Skeletal muscle satellite cell (primary cell): ENCODE measurements around the gene PPP6R3.
"Not testable (repeated sequence)": the region's sequence is repeated elsewhere in the genome, so short reads cannot be mapped to it uniquely, and the experiment has no call there.

Experiments used
- H3K27me3 ChIP-seq: 2 replicates; pipeline ENCODE4 v1.7.0; 2013; ENCODE audit warnings: low read length; ENCODE audit not compliant: control insufficient read depth, insufficient read depth
- H3K36me3 ChIP-seq: 2 replicates; pipeline ENCODE4 v1.7.0; 2013; ENCODE audit warnings: mild to moderate bottlenecking, control low read depth, low read length; ENCODE audit not compliant: insufficient read depth
- H3K4me1 ChIP-seq: 2 replicates; pipeline ENCODE4 v1.7.0; 2013; ENCODE audit warnings: low read length; ENCODE audit not compliant: control insufficient read depth, insufficient read depth
- H3K4me2 ChIP-seq: 2 replicates; pipeline ENCODE4 v1.7.0; 2013; ENCODE audit warnings: mild to moderate bottlenecking, low read length
- H3K4me3 ChIP-seq: 2 replicates; pipeline ENCODE4 v1.7.0; 2013; ENCODE audit warnings: low read length
- H3K9ac ChIP-seq: 2 replicates; pipeline ENCODE4 v1.7.0; 2013; ENCODE audit warnings: mild to moderate bottlenecking, low read depth, low read length, moderate library complexity
- H3K9me3 ChIP-seq: replicated peaks from 2 replicates; pipeline ENCODE4 v1.7.0; 2013; ENCODE audit warnings: mild to moderate bottlenecking, control low read depth, low read length

PPP6R3 gene

GRCh38 chr11:68461575-68461917 lies 994 bp downstream of the PPP6R3 start:
- peak overlapping the region; percentile 82 for H3K4me3 ChIP-seq
- H3K4me1 ChIP-seq: peaks cover 20% of the 10 kb centered on the region
- H3K9ac ChIP-seq: peak overlapping the region; percentile 95
- H3K9me3 ChIP-seq: no peaks in the 10 kb centered on the region
- H3K36me3 ChIP-seq: no peaks in the 10 kb centered on the region
- no peaks in the 10 kb centered on the region for H3K27me3 ChIP-seq
- peak overlapping the region; percentile 94 for H3K4me2 ChIP-seq

GRCh38 chr11:68463714-68464113 lies 3.2 kb downstream of the PPP6R3 start:
- Histone ChIP-seq H3K9me3 (no peaks in the 10 kb centered on the region), H3K9ac (no peak overlapping the region), H3K36me3 (no peaks in the 10 kb centered on the region), H3K27me3 (no peaks in the 10 kb centered on the region), H3K4me2 (peak overlapping the region; percentile 94), H3K4me3 (no peak overlapping the region), H3K4me1 (peaks cover 20% of the 10 kb centered on the region)

GRCh38 chr11:68467201-68467834 lies 6.8 kb downstream of the PPP6R3 start:
- Histone ChIP-seq H3K4me1 (peaks cover 40% of the 10 kb centered on the region), H3K4me3 (no peak overlapping the region), H3K9ac (no peak overlapping the region), H3K27me3 (no peaks in the 10 kb centered on the region), H3K36me3 (peaks cover 6% of the 10 kb centered on the region), H3K9me3 (no peaks in the 10 kb centered on the region), H3K4me2 (no peak overlapping the region)

- H3K4me3 ChIP-seq: no peak overlapping the region
- H3K9ac ChIP-seq: no peak overlapping the region
- H3K27me3 ChIP-seq: no peaks in the 10 kb centered on the region
- no peak overlapping the region for H3K4me2 ChIP-seq
- H3K4me1 ChIP-seq: peaks cover 30% of the 10 kb centered on the region
- H3K9me3 ChIP-seq: no peaks in the 10 kb centered on the region
- H3K36me3 ChIP-seq: peaks cover 6% of the 10 kb centered on the region
Observed at GRCh38 chr11:68468217-68468828, 7.8 kb downstream of the PPP6R3 start.

- H3K4me1 ChIP-seq: peaks cover 23% of the 10 kb centered on the region
- no peak overlapping the region for H3K9ac ChIP-seq
- H3K9me3 ChIP-seq: no peaks in the 10 kb centered on the region
- peaks cover 6% of the 10 kb centered on the region for H3K36me3 ChIP-seq
- H3K4me2 ChIP-seq: no peak overlapping the region
- no peak overlapping the region for H3K4me3 ChIP-seq
- H3K27me3 ChIP-seq: no peaks in the 10 kb centered on the region
Observed at GRCh38 chr11:68469122-68469521, 8.6 kb downstream of the PPP6R3 start.

- Histone ChIP-seq H3K4me1 (peaks cover 23% of the 10 kb centered on the region), H3K36me3 (peaks cover 6% of the 10 kb centered on the region), H3K27me3 (no peaks in the 10 kb centered on the region)
Observed at GRCh38 chr11:68469642-68470041, 9.1 kb downstream of the PPP6R3 start.

GRCh38 chr11:68470304-68470811 lies 9.8 kb downstream of the PPP6R3 start:
- Histone ChIP-seq H3K27me3 (no peaks in the 10 kb centered on the region), H3K36me3 (peaks cover 6% of the 10 kb centered on the region), H3K9ac (no peak overlapping the region), H3K4me2 (no peak overlapping the region), H3K4me3 (no peak overlapping the region), H3K4me1 (peaks cover 23% of the 10 kb centered on the region), H3K9me3 (no peaks in the 10 kb centered on the region)

More at GRCh38 chr11:68469642-68470041, 9.1 kb downstream of the PPP6R3 start:
- H3K4me3 ChIP-seq: no peak overlapping the region
- no peak overlapping the region for H3K9ac ChIP-seq
- H3K4me2 ChIP-seq: no peak overlapping the region
- H3K9me3 ChIP-seq: no peaks in the 10 kb centered on the region

GRCh38 chr11:68471360-68472340 lies 11.1 kb downstream of the PPP6R3 start:
- Histone ChIP-seq H3K4me2 (peak overlapping the region; percentile 47), H3K4me3 (peak overlapping the region; percentile 33), H3K36me3 (peaks cover 6% of the 10 kb centered on the region), H3K9me3 (no peaks in the 10 kb centered on the region), H3K4me1 (peaks cover 23% of the 10 kb centered on the region), H3K27me3 (no peaks in the 10 kb centered on the region), H3K9ac (no peak overlapping the region)

- H3K36me3 ChIP-seq: peaks cover 6% of the 10 kb centered on the region
- H3K9me3 ChIP-seq: no peaks in the 10 kb centered on the region
- no peak overlapping the region for H3K4me3 ChIP-seq
- H3K27me3 ChIP-seq: no peaks in the 10 kb centered on the region
- H3K9ac ChIP-seq: no peak overlapping the region
- no peak overlapping the region for H3K4me2 ChIP-seq
- peaks cover 23% of the 10 kb centered on the region for H3K4me1 ChIP-seq
Observed at GRCh38 chr11:68472778-68473177, 12.2 kb downstream of the PPP6R3 start.

GRCh38 chr11:68473693-68474092 lies 13.1 kb downstream of the PPP6R3 start:
- H3K9ac ChIP-seq: no peak overlapping the region
- H3K4me3 ChIP-seq: no peak overlapping the region
- H3K36me3 ChIP-seq: peaks cover 6% of the 10 kb centered on the region
- H3K27me3 ChIP-seq: no peaks in the 10 kb centered on the region
- H3K4me2 ChIP-seq: no peak overlapping the region
- H3K9me3 ChIP-seq: no peaks in the 10 kb centered on the region
- peaks cover 23% of the 10 kb centered on the region for H3K4me1 ChIP-seq

- H3K9ac ChIP-seq, H3K36me3 ChIP-seq, H3K4me3 ChIP-seq, H3K4me2 ChIP-seq, H3K9me3 ChIP-seq, H3K27me3 ChIP-seq: not testable (repeated sequence)
- peaks cover 17% of the 10 kb centered on the region for H3K4me1 ChIP-seq
Observed at GRCh38 chr11:68475626-68476025, 15.1 kb downstream of the PPP6R3 start.
